ENCODE data around the gene SUPT4H1. TPM values are rescaled to one million over a fixed set of nuclear protein-coding genes. Genes with fewer than 3 reads are reported as not detected.

Gene SUPT4H1
- total and polyA plus RNA-seq, 2 of the 4 experiments (the other 2 are of a cell fraction), result 51.6 to 129 TPM

GRCh38 chr17:58315281-58315711, 36.7 kb downstream of the SUPT4H1 start:
- H2BK5ac ChIP-seq (ENCODE audit: low read depth, low read length, poor library complexity, severe bottlenecking), result no peak overlapping the region
- no peaks in the 10 kb centered on the region for H3K27me3 ChIP-seq (ENCODE audit: control insufficient read depth, insufficient read depth, low read length)
- H3K79me1 ChIP-seq (ENCODE audit: low read depth in 1 of 2, low read length in 2 of 2), result no peaks in the 10 kb centered on the region
- no peak overlapping the region for H2BK20ac ChIP-seq (ENCODE audit: low read depth, low read length)
- no peaks in the 10 kb centered on the region for H3K9me3 ChIP-seq (ENCODE audit: control insufficient read depth, insufficient read depth, low read length)
- H4K20me1 ChIP-seq (ENCODE audit: insufficient read depth, low read length), result no peaks in the 10 kb centered on the region
- BruUV-seq (replicated peaks), result no TSS peak
- H3K9ac ChIP-seq (ENCODE audit: low read depth, low read length), result no peak overlapping the region
- no peak overlapping the region for H3K4me3 ChIP-seq (ENCODE audit: insufficient read depth, low read depth, low read length)
- H3K4me1 ChIP-seq (ENCODE audit: control insufficient read depth, insufficient read depth, low read length), result no peaks in the 10 kb centered on the region
- H3K23ac ChIP-seq (ENCODE audit: low read depth, low read length), result no peak overlapping the region
- H2AK9ac ChIP-seq (replicated peaks; ENCODE audit: low read depth, low read length, poor library complexity), result no peak overlapping the region
- no peak overlapping the region for H3K18ac ChIP-seq (ENCODE audit: low read depth, low read length)
- in situ Hi-C loops (cut with MboI; ENCODE audit: low sequenced_read_pairs), result loop anchor here (5.0 kb wide), 2 partner anchors 102 to 132 kb away; partner anchors contain the start of gene RNF43
- H2AFZ ChIP-seq (replicated peaks; ENCODE audit: low read length, poor library complexity), result no peak overlapping the region
- H2BK15ac ChIP-seq (ENCODE audit: low read depth, low read length), result no peak overlapping the region
- no peak overlapping the region for H3K14ac ChIP-seq (replicated peaks; ENCODE audit: low read depth, low read length)
- no peak overlapping the region for H2AK5ac ChIP-seq (ENCODE audit: low read depth, low read length)
- WGBS, 2 experiments (ENCODE audit: extremely low coverage in 2 of 2, insufficient read length in 1 of 2), result 70% methylated on average over 2 of the region's 6 CpGs; no CpG with 5 or more reads in 1 of the 2 experiments
- no peak overlapping the region for H3K4me2 ChIP-seq (ENCODE audit: low read depth, low read length)
- no peak overlapping the region for H4K5ac ChIP-seq (ENCODE audit: low read depth, low read length)
- no peak overlapping the region for H4K91ac ChIP-seq (ENCODE audit: insufficient read depth, low read depth, low read length)
- POLR2A ChIA-PET (ENCODE audit: unreplicated experiment), result no interaction called here
- no peaks in the 10 kb centered on the region for H3K36me3 ChIP-seq (ENCODE audit: control insufficient read depth, insufficient read depth, low read length)
- CTCF ChIA-PET, result no interaction called here
- intact Hi-C loops (cut with micrococcal nuclease), result no loop called here
- DNase-seq, result no peak
- no peak overlapping the region for H3K56ac ChIP-seq (ENCODE audit: extremely low read depth, insufficient read depth, low read length)
- H3K4ac ChIP-seq (ENCODE audit: low read depth, low read length), result no peak overlapping the region
- dilution Hi-C loops (cut with HindIII; ENCODE audit: low sequenced_read_pairs, unreplicated experiment), result no loop called here
- TF ChIP-seq CEBPB (IDR thresholded peaks at IDR 0.05; ENCODE audit: low read depth, low read length) (no peak), SMC3 (IDR thresholded peaks at IDR 0.05; ENCODE audit: low read depth, low read length) (no peak), NFE2L2 (IDR thresholded peaks at IDR 0.05; ENCODE audit: low read depth, low read length) (no peak), FOS (IDR thresholded peaks at IDR 0.05; ENCODE audit: low read depth, low read length) (no peak), MAFK (IDR thresholded peaks at IDR 0.05; ENCODE audit: low read depth, low read length) (no peak), POLR2A (IDR thresholded peaks at IDR 0.05; ENCODE audit: low read depth, low read length) (no peak), MXI1 (IDR thresholded peaks at IDR 0.05; ENCODE audit: borderline replicate concordance, low read depth, low read length) (no peak), CTCF (conservative IDR thresholded peaks at IDR 0.05; ENCODE audit: low read depth, low read length) (no peak), MAZ (IDR thresholded peaks at IDR 0.05; ENCODE audit: borderline replicate concordance, low read depth, low read length) (no peak), RFX5 (IDR thresholded peaks at IDR 0.05; ENCODE audit: low read depth, low read length) (no peak), CHD1 (IDR thresholded peaks at IDR 0.05; ENCODE audit: low read depth, low read length) (no peak), RCOR1 (IDR thresholded peaks at IDR 0.05; ENCODE audit: insufficient replicate concordance, low read length) (no peak), USF2 (IDR thresholded peaks at IDR 0.05; ENCODE audit: low read depth, low read length) (no peak), ELK1 (IDR thresholded peaks at IDR 0.05; ENCODE audit: borderline replicate concordance, low read depth, low read length) (no peak), BHLHE40 (IDR thresholded peaks at IDR 0.05; ENCODE audit: low read depth, low read length) (no peak), RAD21 (IDR thresholded peaks at IDR 0.05; ENCODE audit: low read length) (no peak)
- no peak overlapping the region for H2BK120ac ChIP-seq (ENCODE audit: low read depth, low read length)
- no peak overlapping the region for H3K27ac ChIP-seq (ENCODE audit: insufficient read depth, low read length)
- no peaks in the 10 kb centered on the region for H3K9me1 ChIP-seq (ENCODE audit: insufficient read depth, low read length)
- ATAC-seq (ENCODE audit: low read depth), result no peak
- no peak overlapping the region for H4K8ac ChIP-seq (ENCODE audit: low read depth in 2 of 2, low read length in 2 of 2)

Measured in IMR-90 (cell line).